Suprapubic skin (tissue), 4 donors: ENCODE measurements around the gene UMAD1.

Source experiments
- POLR2A ChIP-seq, 2 donors: fragments of 450-650 bp; IDR thresholded peaks; one replicate each; pipeline ENCODE4 v1.6.1; 2017; ENCODE audit warnings: antibody characterized with exemption in 2 of 2, mild to moderate bottlenecking in 2 of 2, moderate library complexity in 2 of 2
- POLR2AphosphoS5 ChIP-seq, 3 donors: sonication (generic); formaldehyde crosslinking; IDR thresholded peaks; one replicate each; pipeline ENCODE4 v1.6.1; 2017; ENCODE audit warnings: antibody characterized with exemption in 3 of 3
- TF ChIP-seq, protein P1 (sequence below), 2 donors: fragments of 200-600 bp in 1 of 2; fragments of 450-650 bp in 1 of 2; sonication (generic) in 1 of 2; IDR thresholded peaks; one replicate each; pipeline ENCODE4 v1.5.1; 2016 to 2019; ENCODE audit warnings: antibody characterized with exemption in 2 of 2, mild to moderate bottlenecking in 1 of 2, moderate library complexity in 1 of 2

DNA sequence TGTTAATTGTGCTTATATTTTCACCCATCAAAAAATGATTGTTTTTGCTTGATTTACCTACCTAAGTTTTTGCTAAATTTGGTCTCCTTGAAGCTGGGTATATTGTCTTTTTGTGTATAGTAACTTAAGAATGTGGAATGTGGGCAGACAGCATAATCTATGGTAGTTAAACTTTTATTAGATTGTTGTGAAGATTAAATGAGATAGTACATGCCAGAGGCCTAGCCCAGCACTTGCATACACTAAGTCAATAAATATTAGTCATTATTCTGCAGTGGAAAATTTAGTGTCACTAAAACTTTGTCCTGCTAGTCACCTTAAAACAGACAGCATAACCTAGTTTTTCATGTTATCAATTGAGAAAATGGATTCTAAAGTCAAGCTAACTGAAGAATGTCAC is 97.1 kb downstream of the UMAD1 start:
- TF ChIP-seq, protein P1, sequence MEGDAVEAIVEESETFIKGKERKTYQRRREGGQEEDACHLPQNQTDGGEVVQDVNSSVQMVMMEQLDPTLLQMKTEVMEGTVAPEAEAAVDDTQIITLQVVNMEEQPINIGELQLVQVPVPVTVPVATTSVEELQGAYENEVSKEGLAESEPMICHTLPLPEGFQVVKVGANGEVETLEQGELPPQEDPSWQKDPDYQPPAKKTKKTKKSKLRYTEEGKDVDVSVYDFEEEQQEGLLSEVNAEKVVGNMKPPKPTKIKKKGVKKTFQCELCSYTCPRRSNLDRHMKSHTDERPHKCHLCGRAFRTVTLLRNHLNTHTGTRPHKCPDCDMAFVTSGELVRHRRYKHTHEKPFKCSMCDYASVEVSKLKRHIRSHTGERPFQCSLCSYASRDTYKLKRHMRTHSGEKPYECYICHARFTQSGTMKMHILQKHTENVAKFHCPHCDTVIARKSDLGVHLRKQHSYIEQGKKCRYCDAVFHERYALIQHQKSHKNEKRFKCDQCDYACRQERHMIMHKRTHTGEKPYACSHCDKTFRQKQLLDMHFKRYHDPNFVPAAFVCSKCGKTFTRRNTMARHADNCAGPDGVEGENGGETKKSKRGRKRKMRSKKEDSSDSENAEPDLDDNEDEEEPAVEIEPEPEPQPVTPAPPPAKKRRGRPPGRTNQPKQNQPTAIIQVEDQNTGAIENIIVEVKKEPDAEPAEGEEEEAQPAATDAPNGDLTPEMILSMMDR (IDR thresholded peaks at IDR 0.05), result no peak
- TF ChIP-seq POLR2AphosphoS5 (IDR thresholded peaks at IDR 0.05), result no peak
- no peak for TF ChIP-seq POLR2A (IDR thresholded peaks at IDR 0.05)
